Stimulated activated CD4-positive, alpha-beta T cell treated with anti-CD3 and anti-CD28 coated beads, Interleukin-2, amount 100 ng/mL, for 24 hours (primary cell): Measurements from ENCODE around the gene TRPC6.
A peak's percentile ranks its signal among the peaks of the same experiment; 100 is the strongest.
"Not testable (repeated sequence)": the region's sequence is repeated elsewhere in the genome, so short reads cannot be mapped to it uniquely, and the experiment has no call there.

Source experiments
- DNase-seq, 2 donors: peaks; one replicate each; pipeline ENCODE4 v3.0.0-alpha.2; 2020

The TRPC6 gene

GRCh38 chr11:101446238-101446637 lies 137.6 kb downstream of the TRPC6 start:
- DNase-seq = no peak

GRCh38 chr11:101445761-101446160 lies 138.0 kb downstream of the TRPC6 start:
- no peak for DNase-seq

- DNase-seq = no peak
These were observed 139.0 kb downstream of the TRPC6 start for GRCh38 chr11:101444851-101445250.

- DNase-seq = no peak
These were observed 139.6 kb downstream of the TRPC6 start for GRCh38 chr11:101444164-101444563.

GRCh38 chr11:101442936-101443521 lies 140.8 kb downstream of the TRPC6 start:
- DNase-seq = no peak

GRCh38 chr11:101442171-101442570 lies 141.6 kb downstream of the TRPC6 start:
- no peak for DNase-seq

GRCh38 chr11:101441747-101442146 lies 142.1 kb downstream of the TRPC6 start:
- no peak for DNase-seq

- DNase-seq = no peak
These were observed 144.3 kb downstream of the TRPC6 start for GRCh38 chr11:101439488-101439887.

- not testable (repeated sequence) for DNase-seq
These were observed 145.1 kb downstream of the TRPC6 start for GRCh38 chr11:101438708-101439107.

- no peak for DNase-seq
These were observed 145.7 kb downstream of the TRPC6 start for GRCh38 chr11:101438126-101438525.

GRCh38 chr11:101436511-101437142 lies 147.2 kb downstream of the TRPC6 start:
- peak in 1 of 2 donors; percentile 7 for DNase-seq

GRCh38 chr11:101435408-101435973 lies 148.3 kb downstream of the TRPC6 start:
- no peak for DNase-seq

GRCh38 chr11:101434026-101434643 lies 149.7 kb downstream of the TRPC6 start:
- DNase-seq = no peak

GRCh38 chr11:101433151-101433550 lies 150.7 kb downstream of the TRPC6 start:
- no peak for DNase-seq

- DNase-seq = no peak
These were observed 153.9 kb downstream of the TRPC6 start for GRCh38 chr11:101429703-101430540.

GRCh38 chr11:101428918-101429317 lies 154.9 kb downstream of the TRPC6 start:
- no peak for DNase-seq

GRCh38 chr11:101407324-101407723 lies 176.5 kb downstream of the TRPC6 start:
- no peak for DNase-seq
